HepG2 (cell line): ENCODE measurements around the gene CA11. TPM values are rescaled to one million over a fixed set of nuclear protein-coding genes. Genes with fewer than 3 reads are reported as not detected.
A peak's percentile ranks its signal among the peaks of the same experiment; 100 is the strongest.
"Not testable (repeated sequence)": the region's sequence is repeated elsewhere in the genome, so short reads cannot be mapped to it uniquely, and the experiment has no call there.

Source experiments
- ATAC-seq: fragments of 200-7000 bp; cut with Tn5 transposase; 3 replicates; pipeline ENCODE4 v1.9.1; 2020; ENCODE audit warnings: mild to moderate bottlenecking, moderate library complexity
- BruUV-seq: library from RNA; stranded (reverse); fragments of 400-500 nt; replicated peaks from 2 replicates; lab custom pipeline; 2021; lab: Mats Ljungman, UMichigan
- CTCF ChIA-PET: fragments of 300-600 bp; formaldehyde crosslinking; extraction: SDS; loops from one replicate; lab custom pipeline; 2021; ENCODE audit warnings: low total read pairs, inconsistent platforms, low intra/inter-chr PET ratio; lab: Yijun Ruan, JAX
- POLR2A ChIA-PET: fragments of 350-600 bp; sonication (Branson Sonifier 250); formaldehyde crosslinking; loops from one replicate; lab custom pipeline; 2020; ENCODE audit warnings: antibody characterized with exemption, inconsistent platforms; lab: Yijun Ruan, JAX
- DNase-seq: peaks from one replicate; pipeline ENCODE4 v3.0.0-alpha.2; 2015; ENCODE audit warnings: low spot score
- FAIRE-seq: peaks from 3 replicates; lab custom pipeline; 2011; peaks lifted over from hg19 to GRCh38; lab: Jason Lieb, UNC
- H2AFZ ChIP-seq: one replicate; pipeline ENCODE4 v1.6.1; 2011; ENCODE audit warnings: low read length, inconsistent platforms
- H3K27ac ChIP-seq: fragments of 300-600 bp; 3 replicates; pipeline ENCODE4 v1.8.0; 2011; ENCODE audit warnings: mixed run types, mild to moderate bottlenecking, mixed read lengths, low read length, inconsistent platforms; ENCODE audit not compliant: insufficient read depth; ENCODE audit errors: extremely low read length
- H3K27me3 ChIP-seq, 2 experiments: fragments of 200-600 bp in 1 of 2; 2 replicates in 1 of 2; 3 replicates in 1 of 2; pipeline versions ENCODE4 v1.6.0 to v1.8.0; 2011; ENCODE audit warnings: low read length in 2 of 2, mild to moderate bottlenecking in 2 of 2, moderate library complexity in 2 of 2, inconsistent platforms in 1 of 2; ENCODE audit not compliant: insufficient read depth in 2 of 2, control insufficient read depth in 1 of 2
- H3K36me3 ChIP-seq, 2 experiments: fragments of 200-600 bp in 1 of 2; replicated peaks in 1 of 2; 2 replicates in 1 of 2; 3 replicates in 1 of 2; pipeline versions ENCODE4 v1.5.1 to v1.8.0; 2011; ENCODE audit warnings: low read length in 2 of 2, inconsistent platforms in 1 of 2; ENCODE audit not compliant: insufficient read depth in 2 of 2, control insufficient read depth in 1 of 2
- H3K4me1 ChIP-seq: 2 replicates; pipeline ENCODE4 v1.5.1; 2012; ENCODE audit warnings: low read length, inconsistent platforms; ENCODE audit not compliant: insufficient read depth
- H3K4me2 ChIP-seq: 2 replicates; pipeline ENCODE4 v1.6.0; 2011; ENCODE audit warnings: low read depth, low read length, inconsistent platforms
- H3K4me3 ChIP-seq, 3 experiments: fragments of 200-600 bp in 1 of 3; sonication (generic), shearing (Covaris generic) in 1 of 3; replicated peaks in 1 of 3; 2 replicates each; pipeline ENCODE4 v1.5.1; 2011 to 2016; ENCODE audit warnings: low read length in 3 of 3, inconsistent platforms in 2 of 3, low read depth in 2 of 3, mild to moderate bottlenecking in 2 of 3, control low read depth in 1 of 3, mixed read lengths in 1 of 3; ENCODE audit not compliant: insufficient read depth in 1 of 3
- H3K79me2 ChIP-seq: one replicate; pipeline ENCODE4 v1.6.1; 2011; ENCODE audit warnings: low read length, inconsistent platforms; ENCODE audit not compliant: insufficient read depth
- H3K9ac ChIP-seq: 2 replicates; pipeline ENCODE4 v1.6.0; 2011; ENCODE audit warnings: mild to moderate bottlenecking, low read depth, low read length, inconsistent platforms; ENCODE audit not compliant: insufficient read depth
- H3K9me3 ChIP-seq: 2 replicates; pipeline ENCODE4 v1.5.1; 2012; ENCODE audit warnings: mild to moderate bottlenecking, low read length
- H4K20me1 ChIP-seq: 2 replicates; pipeline ENCODE4 v1.6.0; 2011; ENCODE audit warnings: inconsistent platforms, mild to moderate bottlenecking, low read length, moderate library complexity; ENCODE audit not compliant: insufficient read depth
- ELF3 ChIP-seq: IDR thresholded peaks from 2 replicates; pipeline ENCODE4 v1.6.1; 2016; ENCODE audit warnings: missing genetic modification reagents, missing compliant biosample characterization
- FOXA3 ChIP-seq: IDR thresholded peaks from 2 replicates; pipeline ENCODE4 v1.6.1; 2016; ENCODE audit warnings: missing genetic modification reagents, missing compliant biosample characterization
- FUBP1 ChIP-seq: sonication (generic); formaldehyde crosslinking; IDR thresholded peaks from 2 replicates; pipeline ENCODE4 v1.5.1; 2020; ENCODE audit warnings: missing genetic modification reagents, mild to moderate bottlenecking, borderline replicate concordance
- JUND ChIP-seq: sonication (generic); formaldehyde crosslinking; IDR thresholded peaks from 2 replicates; pipeline ENCODE4 v1.8.0; 2022; ENCODE audit warnings: mild to moderate bottlenecking, missing genetic modification reagents
- PPARG ChIP-seq: conservative IDR thresholded peaks from 2 replicates; pipeline ENCODE4 v1.6.1; 2016; ENCODE audit warnings: missing biosample characterization, missing genetic modification reagents
- SAFB2 ChIP-seq: sonication (generic); formaldehyde crosslinking; IDR thresholded peaks from 2 replicates; pipeline ENCODE4 v1.5.1; 2020; ENCODE audit warnings: missing genetic modification reagents, low read depth, mild to moderate bottlenecking, borderline replicate concordance
- TCF7 ChIP-seq: sonication (generic); IDR thresholded peaks from 2 replicates; pipeline ENCODE4 v1.6.1; 2016; ENCODE audit warnings: antibody characterized with exemption, low read depth
- ZBTB1 ChIP-seq: sonication (generic); formaldehyde crosslinking; IDR thresholded peaks from 2 replicates; pipeline ENCODE4 v1.4.0; 2020; ENCODE audit warnings: missing genetic modification reagents, borderline replicate concordance
- ZBTB42 ChIP-seq: sonication (generic); formaldehyde crosslinking; IDR thresholded peaks from 2 replicates; pipeline ENCODE4 v1.5.0; 2020; ENCODE audit warnings: mild to moderate bottlenecking, missing genetic modification reagents
- ZNF121 ChIP-seq: sonication (generic); formaldehyde crosslinking; IDR thresholded peaks from 2 replicates; pipeline ENCODE4 v1.5.0; 2020; ENCODE audit warnings: mild to moderate bottlenecking, missing genetic modification reagents
- ZNF569 ChIP-seq: sonication (generic); formaldehyde crosslinking; IDR thresholded peaks from 2 replicates; pipeline ENCODE4 v1.5.0; 2020; ENCODE audit warnings: mild to moderate bottlenecking, missing genetic modification reagents, moderate library complexity, borderline replicate concordance
- ZNF746 ChIP-seq: sonication (generic); formaldehyde crosslinking; IDR thresholded peaks from 2 replicates; pipeline ENCODE4 v1.8.0; 2022; ENCODE audit warnings: mild to moderate bottlenecking, missing genetic modification reagents
- ZNF788 ChIP-seq: sonication (generic); formaldehyde crosslinking; IDR thresholded peaks from 2 replicates; pipeline ENCODE4 v1.5.0; 2020; ENCODE audit warnings: mild to moderate bottlenecking, missing genetic modification reagents, borderline replicate concordance
- WGBS: methylation state at CpG from one replicate; pipeline ENCODE4 v1.1.6; 2017; ENCODE audit warnings: low lambda C conversion rate; 5-methylcytosine and 5-hydroxymethylcytosine counted together
- in situ Hi-C: cut with HindIII; loops from 2 replicates; pipeline ENCODE4 v1.10.0; 2017; ENCODE audit warnings: low pct_unique_long_range_greater_than_20kb; ENCODE audit not compliant: extremely low pct_ligation_motif_present
- intact Hi-C: fragments of 100-400 bp; cut with micrococcal nuclease; formaldehyde crosslinking; loops from one replicate; pipeline ENCODE4 v1.10.0; 2022; ENCODE audit not compliant: unreplicated experiment
- polyA plus RNA-seq, 8 experiments: library from polyadenylated mRNA; depleted of rRNA in 3 of 8; stranded (reverse) in 7 of 8; unstranded in 1 of 8; fragments of >200 nt; fragmentation: Illumina TruSeq in 4 of 8; extraction: Trizol in 4 of 8; gene quantifications; 2 replicates each; pipeline versions ENCODE4 v1.2.1 to v1.2.3, GENCODE V29; 2011 to 2016; ENCODE audit warnings: low read depth in 4 of 8, missing spikeins in 1 of 8, mixed read lengths in 1 of 8; ENCODE audit not compliant: insufficient read depth in 1 of 8
- total RNA-seq, 5 experiments: library from RNA; depleted of rRNA; stranded (reverse); fragments of >200 nt; fragmentation: Illumina TruSeq; extraction: Trizol; gene quantifications; 2 replicates each; pipeline ENCODE4 v1.2.3, GENCODE V29; 2016; ENCODE audit warnings: low read depth in 1 of 5
- TF ChIP-seq, protein P1 (sequence below): IDR thresholded peaks from 2 replicates; pipeline ENCODE4 v1.6.1; 2012; ENCODE audit warnings: low read length, improper control_type of control experiment

CA11 gene
- total and polyA plus RNA-seq, 2 of the 13 experiments (the other 11 are each of a cell fraction or from before 2014, with no cell fraction given), result 0.41 to 0.58 TPM

- H3K79me2 ChIP-seq, H3K9me3 ChIP-seq, H3K4me3 ChIP-seq, H3K27me3 ChIP-seq, CTCF ChIA-PET, H4K20me1 ChIP-seq, FAIRE-seq, DNase-seq, H3K9ac ChIP-seq, ATAC-seq, BruUV-seq, H3K27ac ChIP-seq, H2AFZ ChIP-seq, intact Hi-C loops, H3K36me3 ChIP-seq, in situ Hi-C loops, H3K4me2 ChIP-seq: not testable (repeated sequence)
- peaks cover 53% of the 10 kb centered on the region for H3K4me1 ChIP-seq
- POLR2A ChIA-PET, result interaction anchor here (0.6 kb wide), 1 partner anchor 30 kb away, joined by 4 read pairs; no protein-coding TSS in a partner anchor
- 78% methylated on average over 7 of the region's 7 CpGs for WGBS
- peak; percentile 36; the same call in 1 of the 2 replicates for TF ChIP-seq ZNF121
These were observed 40.6 kb upstream of the CA11 start for GRCh38 chr19:48686637-48687036.

DNA sequence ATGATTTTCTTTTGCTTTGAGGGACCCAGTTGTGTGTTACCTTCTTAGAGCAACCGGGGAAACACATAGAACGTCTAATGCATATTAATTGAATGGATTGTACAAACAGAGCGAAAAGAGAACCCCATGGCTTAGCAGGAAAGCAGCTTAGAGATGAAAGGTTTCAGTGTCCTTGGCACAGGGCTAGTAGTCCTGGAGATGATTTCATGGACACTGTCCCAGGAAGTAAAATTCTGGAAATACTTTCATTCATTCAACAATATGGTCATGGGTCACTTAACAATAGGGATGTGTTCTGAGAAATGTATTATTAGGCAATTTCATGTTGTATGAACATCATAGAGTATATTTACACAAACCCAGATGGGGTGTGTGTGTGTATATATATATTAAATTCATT, 40.1 kb upstream of the CA11 start:
- no TSS peak for BruUV-seq
- TF ChIP-seq SAFB2 (CRISPR knock-in tag), result no peak
- TF ChIP-seq FOXA3 (CRISPR knock-in tag), result peak; percentile 38; the same call in 1 of the 2 replicates
- TF ChIP-seq TCF7, result peak; percentile 47; the same call in 1 of the 2 replicates
- no peak for TF ChIP-seq ZBTB42 (CRISPR knock-in tag)
- 0 out of 2 replicates have a peak, but pooled peaks have one; percentile 37 for TF ChIP-seq PPARG (CRISPR knock-in tag)
- no peak for TF ChIP-seq ZNF746
- TF ChIP-seq ELF3 (CRISPR knock-in tag), result peak; percentile 68
- no peak for TF ChIP-seq ZNF569 (CRISPR knock-in tag)
- TF ChIP-seq ZNF788 (CRISPR knock-in tag), result no peak
- TF ChIP-seq JUND (CRISPR knock-in tag), result no peak
- no peak for TF ChIP-seq ZBTB1
- TF ChIP-seq, protein P1, sequence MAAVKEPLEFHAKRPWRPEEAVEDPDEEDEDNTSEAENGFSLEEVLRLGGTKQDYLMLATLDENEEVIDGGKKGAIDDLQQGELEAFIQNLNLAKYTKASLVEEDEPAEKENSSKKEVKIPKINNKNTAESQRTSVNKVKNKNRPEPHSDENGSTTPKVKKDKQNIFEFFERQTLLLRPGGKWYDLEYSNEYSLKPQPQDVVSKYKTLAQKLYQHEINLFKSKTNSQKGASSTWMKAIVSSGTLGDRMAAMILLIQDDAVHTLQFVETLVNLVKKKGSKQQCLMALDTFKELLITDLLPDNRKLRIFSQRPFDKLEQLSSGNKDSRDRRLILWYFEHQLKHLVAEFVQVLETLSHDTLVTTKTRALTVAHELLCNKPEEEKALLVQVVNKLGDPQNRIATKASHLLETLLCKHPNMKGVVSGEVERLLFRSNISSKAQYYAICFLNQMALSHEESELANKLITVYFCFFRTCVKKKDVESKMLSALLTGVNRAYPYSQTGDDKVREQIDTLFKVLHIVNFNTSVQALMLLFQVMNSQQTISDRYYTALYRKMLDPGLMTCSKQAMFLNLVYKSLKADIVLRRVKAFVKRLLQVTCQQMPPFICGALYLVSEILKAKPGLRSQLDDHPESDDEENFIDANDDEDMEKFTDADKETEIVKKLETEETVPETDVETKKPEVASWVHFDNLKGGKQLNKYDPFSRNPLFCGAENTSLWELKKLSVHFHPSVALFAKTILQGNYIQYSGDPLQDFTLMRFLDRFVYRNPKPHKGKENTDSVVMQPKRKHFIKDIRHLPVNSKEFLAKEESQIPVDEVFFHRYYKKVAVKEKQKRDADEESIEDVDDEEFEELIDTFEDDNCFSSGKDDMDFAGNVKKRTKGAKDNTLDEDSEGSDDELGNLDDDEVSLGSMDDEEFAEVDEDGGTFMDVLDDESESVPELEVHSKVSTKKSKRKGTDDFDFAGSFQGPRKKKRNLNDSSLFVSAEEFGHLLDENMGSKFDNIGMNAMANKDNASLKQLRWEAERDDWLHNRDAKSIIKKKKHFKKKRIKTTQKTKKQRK, result no peak
- TF ChIP-seq FUBP1 (CRISPR knock-in tag), result no peak

More for the DNA sequence above, 40.1 kb upstream of the CA11 start:
- peaks cover 58% of the 10 kb centered on the region for H3K4me1 ChIP-seq
- FAIRE-seq, result no peak
- intact Hi-C loops (no loop called here), in situ Hi-C loops (no loop called here)
- H3K79me2 ChIP-seq, result no peaks in the 10 kb centered on the region
- peak; percentile 72 for ATAC-seq
- no peaks in the 10 kb centered on the region for H3K36me3 ChIP-seq
- H3K27ac ChIP-seq, result peak overlapping the region; percentile 46
- WGBS, result 8% methylated on average over 3 of the region's 3 CpGs
- 0 out of 5 replicates have a peak, but pooled peaks cover 0 to 3% of the 10 kb centered on the region in 2 experiments for H3K27me3 ChIP-seq
- no peak overlapping the region for H3K9ac ChIP-seq
- H4K20me1 ChIP-seq, result no peaks in the 10 kb centered on the region
- ChIA-PET CTCF (no interaction called here), POLR2A (interaction anchor here (0.6 kb wide), 1 partner anchor 31 kb away, joined by 4 read pairs; no protein-coding TSS in a partner anchor)
- no peak overlapping the region for H3K4me2 ChIP-seq
- DNase-seq, result peak; percentile 85
- H2AFZ ChIP-seq, result no peak overlapping the region
- H3K9me3 ChIP-seq, result no peaks in the 10 kb centered on the region
- H3K4me3 ChIP-seq, result no peak overlapping the region
